ENCODE data around the gene CCDC120. TPM values are rescaled to one million over a fixed set of nuclear protein-coding genes. Genes with fewer than 3 reads are reported as not detected.

Gene CCDC120
- polyA plus RNA-seq, 1 of the 3 experiments (the other 2 are of a cell fraction): 2.1 TPM

GRCh38 chrX:49108641-49109040 is 49.8 kb downstream of the CCDC120 start:
- TF ChIP-seq EZH2phosphoT487 (IDR thresholded peaks at IDR 0.05; ENCODE audit: borderline replicate concordance, low read depth): no peak
- TF ChIP-seq ELF1 (IDR thresholded peaks at IDR 0.05): no peak
- TF ChIP-seq NRF1 (IDR thresholded peaks at IDR 0.05; ENCODE audit: low read depth, low read length): no peak
- TF ChIP-seq, protein P1, sequence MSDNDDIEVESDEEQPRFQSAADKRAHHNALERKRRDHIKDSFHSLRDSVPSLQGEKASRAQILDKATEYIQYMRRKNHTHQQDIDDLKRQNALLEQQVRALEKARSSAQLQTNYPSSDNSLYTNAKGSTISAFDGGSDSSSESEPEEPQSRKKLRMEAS (IDR thresholded peaks at IDR 0.05; ENCODE audit: low read depth): no peak
- TF ChIP-seq NFIC (IDR thresholded peaks at IDR 0.05; ENCODE audit: borderline replicate concordance): no peak
- TF ChIP-seq JUND (IDR thresholded peaks at IDR 0.05): no peak
- TF ChIP-seq USF2 (IDR thresholded peaks at IDR 0.05; ENCODE audit: borderline replicate concordance, low read depth, low read length): no peak
- TF ChIP-seq, protein P2, sequence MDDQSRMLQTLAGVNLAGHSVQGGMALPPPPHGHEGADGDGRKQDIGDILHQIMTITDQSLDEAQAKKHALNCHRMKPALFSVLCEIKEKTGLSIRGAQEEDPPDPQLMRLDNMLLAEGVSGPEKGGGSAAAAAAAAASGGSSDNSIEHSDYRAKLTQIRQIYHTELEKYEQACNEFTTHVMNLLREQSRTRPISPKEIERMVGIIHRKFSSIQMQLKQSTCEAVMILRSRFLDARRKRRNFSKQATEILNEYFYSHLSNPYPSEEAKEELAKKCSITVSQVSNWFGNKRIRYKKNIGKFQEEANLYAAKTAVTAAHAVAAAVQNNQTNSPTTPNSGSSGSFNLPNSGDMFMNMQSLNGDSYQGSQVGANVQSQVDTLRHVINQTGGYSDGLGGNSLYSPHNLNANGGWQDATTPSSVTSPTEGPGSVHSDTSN (IDR thresholded peaks at IDR 0.05): no peak
- TF ChIP-seq GABPA (IDR thresholded peaks at IDR 0.05; ENCODE audit: low read depth): no peak
- Histone ChIP-seq H3K4me1 (ENCODE audit: control insufficient read depth in 1 of 2, insufficient read depth in 2 of 2, low read depth in 1 of 2, low read length in 1 of 2) (no peaks in the 10 kb centered on the region), H3K9me3 (no peaks in the 10 kb centered on the region), H4K20me1 (ENCODE audit: insufficient read depth) (no peaks in the 10 kb centered on the region), H3K79me2 (ENCODE audit: insufficient read depth) (no peaks in the 10 kb centered on the region), H3K27ac (ENCODE audit: low read depth in 2 of 2, low read length in 1 of 2) (no peak overlapping the region), H3K36me3 (replicated peaks in 1 of 2; ENCODE audit: control insufficient read depth in 1 of 2, insufficient read depth in 2 of 2, low read length in 1 of 2) (peaks cover 6 to 19% of the 10 kb centered on the region in 2 experiments), H3K4me3 (ENCODE audit: low read depth in 2 of 2, low read length in 1 of 2) (no peak overlapping the region), H2AFZ (ENCODE audit: low read depth) (no peak overlapping the region), H3K9ac (no peak overlapping the region), H3K9me2 (no peaks in the 10 kb centered on the region), H3F3A (replicated peaks; ENCODE audit: insufficient read depth) (no peaks in the 10 kb centered on the region), H3K27me3 (ENCODE audit: insufficient read depth) (no peaks in the 10 kb centered on the region), H3K4me2 (no peak overlapping the region)
- DNase-seq: no peak
- ChIA-PET POLR2A (no interaction called here), CTCF (no interaction called here)
- WGBS (ENCODE audit: low lambda C conversion rate): 100% methylated on average over 2 of the region's 2 CpGs

DNA sequence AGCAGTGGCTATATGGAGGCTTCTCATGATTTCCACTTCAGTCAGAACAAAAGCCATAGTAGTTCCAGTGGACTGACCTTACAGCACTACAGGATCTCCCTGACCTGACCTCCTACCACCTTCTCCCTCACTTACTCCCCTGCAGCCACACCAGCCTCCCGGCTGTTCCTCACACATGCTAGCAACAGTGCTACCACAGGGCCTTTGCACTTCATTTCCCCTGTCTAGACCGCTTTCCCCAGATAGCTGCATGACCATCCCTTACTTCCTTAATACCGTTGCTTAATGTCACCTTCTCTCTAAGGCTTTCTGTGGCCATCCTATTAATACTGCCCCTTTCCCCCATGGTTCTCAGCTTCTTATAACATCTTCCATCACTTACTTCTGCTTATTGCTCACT is 51.6 kb downstream of the CCDC120 start:
- no peaks in the 10 kb centered on the region for H3K4me1 ChIP-seq (ENCODE audit: control insufficient read depth in 1 of 2, insufficient read depth in 2 of 2, low read depth in 1 of 2, low read length in 1 of 2)
- H3K9ac ChIP-seq: no peak overlapping the region
- H3K9me3 ChIP-seq: no peaks in the 10 kb centered on the region
- H3K9me2 ChIP-seq: no peaks in the 10 kb centered on the region
- TF ChIP-seq SMC3 (IDR thresholded peaks at IDR 0.05; ENCODE audit: low read depth, low read length) (no peak), CHD2 (IDR thresholded peaks at IDR 0.05; ENCODE audit: low read length, partially characterized antibody) (no peak), EZH2phosphoT487 (IDR thresholded peaks at IDR 0.05; ENCODE audit: borderline replicate concordance, low read depth) (no peak), MXI1 (IDR thresholded peaks at IDR 0.05; ENCODE audit: low read depth, low read length) (no peak), RFX5 (IDR thresholded peaks at IDR 0.05; ENCODE audit: low read length) (no peak), TEAD4 (IDR thresholded peaks at IDR 0.05; ENCODE audit: borderline replicate concordance, insufficient read depth) (no peak), GABPA (IDR thresholded peaks at IDR 0.05; ENCODE audit: low read depth) (no peak), TCF12 (IDR thresholded peaks at IDR 0.05) (no peak), FOXM1 (IDR thresholded peaks at IDR 0.05; ENCODE audit: low read depth) (no peak), SIN3A (IDR thresholded peaks at IDR 0.05; ENCODE audit: borderline replicate concordance, low read depth, low read length) (no peak), POLR2AphosphoS5 (IDR thresholded peaks at IDR 0.05; ENCODE audit: low read depth, low read length) (no peak), NRF1 (IDR thresholded peaks at IDR 0.05; ENCODE audit: low read depth, low read length) (no peak), RXRA (IDR thresholded peaks at IDR 0.05; ENCODE audit: borderline replicate concordance, low read depth) (no peak), JUND (IDR thresholded peaks at IDR 0.05) (no peak), IRF3 (IDR thresholded peaks at IDR 0.05; ENCODE audit: low read depth, low read length) (no peak), RAD21 (IDR thresholded peaks at IDR 0.05; ENCODE audit: low read length) (no peak)
- TF ChIP-seq, protein P3, sequence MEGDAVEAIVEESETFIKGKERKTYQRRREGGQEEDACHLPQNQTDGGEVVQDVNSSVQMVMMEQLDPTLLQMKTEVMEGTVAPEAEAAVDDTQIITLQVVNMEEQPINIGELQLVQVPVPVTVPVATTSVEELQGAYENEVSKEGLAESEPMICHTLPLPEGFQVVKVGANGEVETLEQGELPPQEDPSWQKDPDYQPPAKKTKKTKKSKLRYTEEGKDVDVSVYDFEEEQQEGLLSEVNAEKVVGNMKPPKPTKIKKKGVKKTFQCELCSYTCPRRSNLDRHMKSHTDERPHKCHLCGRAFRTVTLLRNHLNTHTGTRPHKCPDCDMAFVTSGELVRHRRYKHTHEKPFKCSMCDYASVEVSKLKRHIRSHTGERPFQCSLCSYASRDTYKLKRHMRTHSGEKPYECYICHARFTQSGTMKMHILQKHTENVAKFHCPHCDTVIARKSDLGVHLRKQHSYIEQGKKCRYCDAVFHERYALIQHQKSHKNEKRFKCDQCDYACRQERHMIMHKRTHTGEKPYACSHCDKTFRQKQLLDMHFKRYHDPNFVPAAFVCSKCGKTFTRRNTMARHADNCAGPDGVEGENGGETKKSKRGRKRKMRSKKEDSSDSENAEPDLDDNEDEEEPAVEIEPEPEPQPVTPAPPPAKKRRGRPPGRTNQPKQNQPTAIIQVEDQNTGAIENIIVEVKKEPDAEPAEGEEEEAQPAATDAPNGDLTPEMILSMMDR (IDR thresholded peaks at IDR 0.05): no peak
- H3F3A ChIP-seq (replicated peaks; ENCODE audit: insufficient read depth): no peaks in the 10 kb centered on the region
- POLR2A ChIA-PET: no interaction called here
- 90% methylated on average over 3 of the region's 3 CpGs for WGBS (ENCODE audit: low lambda C conversion rate)
- no peak overlapping the region for H2AFZ ChIP-seq (ENCODE audit: low read depth)
- H3K27me3 ChIP-seq (ENCODE audit: insufficient read depth): no peaks in the 10 kb centered on the region
- no peak overlapping the region for H3K27ac ChIP-seq (ENCODE audit: low read depth in 2 of 2, low read length in 1 of 2)
- no peak for DNase-seq
- no peaks in the 10 kb centered on the region for H3K79me2 ChIP-seq (ENCODE audit: insufficient read depth)
- CTCF ChIA-PET: no interaction called here
- no peaks in the 10 kb centered on the region for H4K20me1 ChIP-seq (ENCODE audit: insufficient read depth)
- no peak overlapping the region for H3K4me3 ChIP-seq (ENCODE audit: low read depth in 2 of 2, low read length in 1 of 2)
- H3K36me3 ChIP-seq (replicated peaks in 1 of 2; ENCODE audit: control insufficient read depth in 1 of 2, insufficient read depth in 2 of 2, low read length in 1 of 2): peaks cover 13 to 21% of the 10 kb centered on the region in 2 experiments
- no peak overlapping the region for H3K4me2 ChIP-seq

Data from SK-N-SH (cell line).